Activated T-cell treated with anti-CD3 and anti-CD28 coated beads, Interleukin-2, amount 50 U/mL, for 48 hours (primary cell): ENCODE results near the gene DCPS.
"Not testable (repeated sequence)": the region's sequence is repeated elsewhere in the genome, so short reads cannot be mapped to it uniquely, and the experiment has no call there.

Source experiments
- DNase-seq, 2 experiments: peaks; one replicate each; pipeline ENCODE4 v3.0.0-alpha.2; 2020

Gene DCPS

GRCh38 chr11:126303623-126304456 is at the start of gene DCPS:
Gene DCPS (plus strand): TSS chr11:126304060. CDS start chr11:126304081, 21 bp downstream.
- DNase-seq, result peak; percentile 91 to 94

- DNase-seq, result no peak
These were observed 49.0 kb upstream of the DCPS start for GRCh38 chr11:126254819-126255218.

- not testable (repeated sequence) for DNase-seq
These were observed 48.4 kb upstream of the DCPS start for GRCh38 chr11:126255507-126255906.

- DNase-seq, result no peak
These were observed 47.6 kb upstream of the DCPS start for GRCh38 chr11:126256216-126256615.

- DNase-seq, result no peak
These were observed 46.7 kb upstream of the DCPS start for GRCh38 chr11:126257144-126257543.

- no peak for DNase-seq
These were observed 46.1 kb upstream of the DCPS start for GRCh38 chr11:126257764-126258163.

- no peak for DNase-seq
These were observed 41.6 kb upstream of the DCPS start for GRCh38 chr11:126262216-126262615.

- DNase-seq, result no peak
These were observed 40.4 kb upstream of the DCPS start for GRCh38 chr11:126263489-126263888.

- no peak for DNase-seq
These were observed 38.0 kb upstream of the DCPS start for GRCh38 chr11:126265811-126266210.

GRCh38 chr11:126267650-126268049 is 36.2 kb upstream of the DCPS start:
- no peak for DNase-seq

GRCh38 chr11:126268361-126268707 is 35.5 kb upstream of the DCPS start:
- DNase-seq, result no peak

- peak; percentile 99 to 100 for DNase-seq
These were observed 34.9 kb upstream of the DCPS start, which contains the start of the genes FOXRED1 and SRPRA for GRCh38 chr11:126268708-126269579. Gene FOXRED1 (plus strand): TSS chr11:126269154. CDS start chr11:126269207, 53 bp downstream. Gene SRPRA (minus strand): TSS chr11:126268895. CDS start chr11:126268804, 91 bp downstream.

- DNase-seq, result no peak
These were observed 26.5 kb upstream of the DCPS start for GRCh38 chr11:126277322-126277721.

GRCh38 chr11:126277780-126278179 is 26.1 kb upstream of the DCPS start:
- DNase-seq, result no peak

GRCh38 chr11:126279191-126279590 is 24.7 kb upstream of the DCPS start:
- DNase-seq, result no peak

GRCh38 chr11:126280595-126280994 is 23.3 kb upstream of the DCPS start:
- DNase-seq, result no peak

GRCh38 chr11:126281245-126281644 is 22.6 kb upstream of the DCPS start:
- DNase-seq, result no peak

- DNase-seq, result no peak
These were observed 22.1 kb upstream of the DCPS start for GRCh38 chr11:126281666-126282175.

GRCh38 chr11:126282361-126282735 is 21.5 kb upstream of the DCPS start:
- peak; percentile 55 to 56 for DNase-seq

- peak; percentile 75 to 77 for DNase-seq
These were observed 20.9 kb upstream of the DCPS start, which contains the start of gene TIRAP for GRCh38 chr11:126282736-126283591. Gene TIRAP (plus strand): TSS chr11:126283093. CDS start chr11:126290895, 7,802 bp downstream.

- DNase-seq, result peak; percentile 90 to 92
These were observed 19.0 kb upstream of the DCPS start for GRCh38 chr11:126284829-126285228.

- DNase-seq, result no peak
These were observed 15.6 kb upstream of the DCPS start for GRCh38 chr11:126288237-126288636.
